MM.1S (cell line): Measurements from ENCODE around the gene PRSS2.

Experiments used
- DNase-seq: peaks from one replicate; pipeline ENCODE4 v3.0.0-alpha.2; 2015
- H2AFZ ChIP-seq: fragments of 300-600 bp; sonication (generic); 2 replicates; pipeline ENCODE4 v1.6.0; 2016; ENCODE audit warnings: antibody characterized with exemption, low read length
- H3F3A ChIP-seq: fragments of 300-600 bp; sonication (generic); 2 replicates; pipeline ENCODE4 v1.6.1; 2016; ENCODE audit warnings: mild to moderate bottlenecking, antibody characterized with exemption, low read length, moderate library complexity, mixed read lengths; ENCODE audit not compliant: insufficient read depth
- H3K27ac ChIP-seq: fragments of 300-600 bp; sonication (generic); 2 replicates; pipeline ENCODE4 v1.5.1; 2016; ENCODE audit warnings: mild to moderate bottlenecking, low read length
- H3K27me3 ChIP-seq: fragments of 300-600 bp; sonication (generic); replicated peaks from 2 replicates; pipeline ENCODE4 v1.6.0; 2016; ENCODE audit warnings: low read length; ENCODE audit not compliant: insufficient read depth
- H3K36me3 ChIP-seq: fragments of 300-600 bp; sonication (generic); replicated peaks from 2 replicates; pipeline ENCODE4 v1.6.1; 2016; ENCODE audit warnings: mild to moderate bottlenecking, low read length, mixed read lengths; ENCODE audit not compliant: insufficient read depth
- H3K4me1 ChIP-seq: fragments of 300-600 bp; sonication (generic); 2 replicates; pipeline ENCODE4 v1.6.1; 2016; ENCODE audit warnings: low read length, mixed read lengths
- H3K4me2 ChIP-seq: fragments of 300-600 bp; sonication (generic); 2 replicates; pipeline ENCODE4 v1.6.0; 2016; ENCODE audit warnings: low read depth, low read length
- H3K4me3 ChIP-seq: fragments of 300-600 bp; sonication (generic); 2 replicates; pipeline ENCODE4 v1.5.1; 2016; ENCODE audit warnings: low read length, mixed read lengths
- H3K79me2 ChIP-seq: fragments of 300-600 bp; sonication (generic); 2 replicates; pipeline ENCODE4 v1.6.1; 2016; ENCODE audit warnings: mixed run types, low read length, mixed read lengths
- H3K9ac ChIP-seq: fragments of 300-600 bp; sonication (generic); 2 replicates; pipeline ENCODE4 v1.6.1; 2016; ENCODE audit warnings: low read length, mixed read lengths
- H3K9me2 ChIP-seq: fragments of 300-600 bp; sonication (generic); replicated peaks from 2 replicates; pipeline ENCODE4 v1.6.1; 2016; ENCODE audit warnings: mild to moderate bottlenecking, low read length, mixed read lengths; ENCODE audit not compliant: insufficient read depth
- H3K9me3 ChIP-seq: fragments of 300-600 bp; sonication (generic); replicated peaks from 2 replicates; pipeline ENCODE4 v1.6.1; 2016; ENCODE audit warnings: mild to moderate bottlenecking, low read length, mixed read lengths; ENCODE audit not compliant: insufficient read depth
- H4K20me1 ChIP-seq: fragments of 300-600 bp; sonication (generic); 2 replicates; pipeline ENCODE4 v1.6.1; 2016; ENCODE audit warnings: mild to moderate bottlenecking, low read length, moderate library complexity, mixed read lengths; ENCODE audit not compliant: insufficient read depth
- CTCF ChIP-seq: fragments of 300-600 bp; sonication (generic); IDR thresholded peaks from 2 replicates; pipeline ENCODE4 v1.5.1; 2016; ENCODE audit warnings: antibody characterized with exemption, low read length, mixed read lengths
- EZH2 ChIP-seq: fragments of 300-600 bp; sonication (generic); optimal IDR thresholded peaks from 2 replicates; pipeline ENCODE3; 2017; ENCODE audit warnings: low read depth, mild to moderate bottlenecking, antibody characterized with exemption, low read length, mixed read lengths
- EZH2phosphoT487 ChIP-seq: fragments of 300-600 bp; sonication (generic); IDR thresholded peaks from 2 replicates; pipeline ENCODE4 v1.6.1; 2018; ENCODE audit warnings: antibody characterized with exemption, low read length

Gene PRSS2

DNA sequence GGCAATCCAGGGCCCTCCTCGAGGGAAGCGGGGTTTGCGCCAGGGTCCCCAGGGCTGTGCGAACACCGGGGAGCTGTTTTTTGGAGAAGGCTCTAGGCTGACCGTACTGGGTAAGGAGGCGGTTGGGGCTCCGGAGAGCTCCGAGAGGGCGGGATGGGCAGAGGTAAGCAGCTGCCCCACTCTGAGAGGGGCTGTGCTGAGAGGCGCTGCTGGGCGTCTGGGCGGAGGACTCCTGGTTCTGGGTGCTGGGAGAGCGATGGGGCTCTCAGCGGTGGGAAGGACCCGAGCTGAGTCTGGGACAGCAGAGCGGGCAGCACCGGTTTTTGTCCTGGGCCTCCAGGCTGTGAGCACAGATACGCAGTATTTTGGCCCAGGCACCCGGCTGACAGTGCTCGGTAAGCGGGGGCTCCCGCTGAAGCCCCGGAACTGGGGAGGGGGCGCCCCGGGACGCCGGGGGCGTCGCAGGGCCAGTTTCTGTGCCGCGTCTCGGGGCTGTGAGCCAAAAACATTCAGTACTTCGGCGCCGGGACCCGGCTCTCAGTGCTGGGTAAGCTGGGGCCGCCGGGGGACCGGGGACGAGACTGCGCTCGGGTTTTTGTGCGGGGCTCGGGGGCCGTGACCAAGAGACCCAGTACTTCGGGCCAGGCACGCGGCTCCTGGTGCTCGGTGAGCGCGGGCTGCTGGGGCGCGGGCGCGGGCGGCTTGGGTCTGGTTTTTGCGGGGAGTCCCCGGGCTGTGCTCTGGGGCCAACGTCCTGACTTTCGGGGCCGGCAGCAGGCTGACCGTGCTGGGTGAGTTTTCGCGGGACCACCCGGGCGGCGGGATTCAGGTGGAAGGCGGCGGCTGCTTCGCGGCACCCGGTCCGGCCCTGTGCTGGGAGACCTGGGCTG lies 26.0 kb downstream of the PRSS2 start:
- Histone ChIP-seq H3K9ac (peak overlapping the region; percentile 20; the same call in 1 of the 2 replicates), H4K20me1 (no peaks in the 10 kb centered on the region), H3K27me3 (0 out of 2 replicates have a peak, but pooled peaks cover 14% of the 10 kb centered on the region), H3K36me3 (no peaks in the 10 kb centered on the region), H3F3A (no peaks in the 10 kb centered on the region), H2AFZ (peak overlapping the region; percentile 51), H3K4me2 (peak overlapping the region; percentile 60; the same call in 1 of the 2 replicates), H3K27ac (no peak overlapping the region), H3K9me3 (no peaks in the 10 kb centered on the region), H3K79me2 (no peaks in the 10 kb centered on the region), H3K9me2 (no peaks in the 10 kb centered on the region), H3K4me3 (peak overlapping the region; percentile 34), H3K4me1 (no peaks in the 10 kb centered on the region)
- no peak for DNase-seq
- no peak for TF ChIP-seq CTCF
- TF ChIP-seq EZH2phosphoT487 = no peak
- TF ChIP-seq EZH2 = no peak

DNA sequence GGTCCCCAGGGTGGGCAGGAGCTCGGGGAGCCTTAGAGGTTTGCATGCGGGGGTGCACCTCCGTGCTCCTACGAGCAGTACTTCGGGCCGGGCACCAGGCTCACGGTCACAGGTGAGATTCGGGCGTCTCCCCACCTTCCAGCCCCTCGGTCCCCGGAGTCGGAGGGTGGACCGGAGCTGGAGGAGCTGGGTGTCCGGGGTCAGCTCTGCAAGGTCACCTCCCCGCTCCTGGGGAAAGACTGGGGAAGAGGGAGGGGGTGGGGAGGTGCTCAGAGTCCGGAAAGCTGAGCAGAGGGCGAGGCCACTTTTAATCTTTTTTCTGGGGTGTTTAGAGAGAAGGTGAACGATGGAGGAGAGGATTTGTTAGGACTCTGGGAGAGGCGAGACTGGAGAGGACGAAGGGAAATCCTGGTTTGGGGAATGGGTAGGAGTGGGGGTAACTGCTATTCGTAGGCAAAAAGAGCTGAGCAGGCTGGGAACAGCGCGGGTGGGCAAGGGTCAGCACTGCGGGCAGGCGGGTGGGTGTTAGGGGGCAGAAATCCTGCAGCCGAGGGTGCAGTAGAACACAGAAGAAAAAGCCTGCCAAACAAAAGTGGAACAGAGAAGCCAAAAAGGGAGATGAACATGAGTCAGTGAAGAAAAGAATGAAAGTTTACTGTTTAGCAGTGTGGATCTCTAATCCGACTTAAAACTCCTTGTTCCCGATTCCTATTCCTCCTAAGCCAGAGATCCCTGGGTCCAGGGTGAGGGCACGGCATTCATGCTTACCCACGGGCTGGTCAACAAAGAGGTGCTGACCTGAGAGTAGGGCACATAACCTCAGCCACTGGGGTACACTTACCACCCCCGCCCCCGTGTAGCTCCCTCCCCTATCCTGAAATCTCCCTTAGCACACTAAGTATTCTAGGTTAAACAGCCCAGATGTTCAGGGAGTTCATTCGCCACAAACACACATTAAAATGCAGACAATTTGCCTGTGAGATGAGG lies 26.9 kb downstream of the PRSS2 start:
- DNase-seq = no peak
- no peak for TF ChIP-seq CTCF
- TF ChIP-seq EZH2phosphoT487 = no peak
- no peak for TF ChIP-seq EZH2
- H4K20me1 ChIP-seq = no peaks in the 10 kb centered on the region
- H3K27me3 ChIP-seq = 0 out of 2 replicates have a peak, but pooled peaks cover 14% of the 10 kb centered on the region
- peak overlapping the region; percentile 51 for H2AFZ ChIP-seq
- H3F3A ChIP-seq = no peaks in the 10 kb centered on the region
- H3K4me2 ChIP-seq = peak overlapping the region; percentile 60; the same call in 1 of the 2 replicates
- H3K4me1 ChIP-seq = no peaks in the 10 kb centered on the region
- no peak overlapping the region for H3K27ac ChIP-seq
- peak overlapping the region; percentile 20; the same call in 1 of the 2 replicates for H3K9ac ChIP-seq
- H3K4me3 ChIP-seq = peak overlapping the region; percentile 34
- no peaks in the 10 kb centered on the region for H3K9me2 ChIP-seq
- H3K9me3 ChIP-seq = no peaks in the 10 kb centered on the region
- H3K36me3 ChIP-seq = no peaks in the 10 kb centered on the region
- no peaks in the 10 kb centered on the region for H3K79me2 ChIP-seq

GRCh38 chr7:142798451-142799436 lies 28.0 kb downstream of the PRSS2 start:
- TF ChIP-seq CTCF (no peak), EZH2phosphoT487 (no peak), EZH2 (no peak)

More at GRCh38 chr7:142798451-142799436, 28.0 kb downstream of the PRSS2 start:
- Histone ChIP-seq H3K4me1 (no peaks in the 10 kb centered on the region), H3K27ac (no peak overlapping the region), H3K9me2 (no peaks in the 10 kb centered on the region), H3K79me2 (no peaks in the 10 kb centered on the region), H3K9ac (no peak overlapping the region), H3K27me3 (0 out of 2 replicates have a peak, but pooled peaks cover 14% of the 10 kb centered on the region), H3K4me2 (no peak overlapping the region), H2AFZ (no peak overlapping the region), H4K20me1 (no peaks in the 10 kb centered on the region), H3K4me3 (no peak overlapping the region), H3K9me3 (no peaks in the 10 kb centered on the region), H3F3A (no peaks in the 10 kb centered on the region), H3K36me3 (no peaks in the 10 kb centered on the region)
- no peak for DNase-seq
